NB4 (cell line): ENCODE data around the gene FRMD5.

Experiments used
- DNase-seq: peaks from one replicate; pipeline ENCODE4 v3.0.0; 2010; ENCODE audit warnings: low read depth
- H3K4me3 ChIP-seq: one replicate; pipeline ENCODE4 v1.5.1; 2011; ENCODE audit warnings: mild to moderate bottlenecking, low read depth, low read length, moderate library complexity
- MYC ChIP-seq: IDR thresholded peaks from 2 replicates; pipeline ENCODE4 v1.6.1; 2011; ENCODE audit warnings: low read depth, low read length
- POLR2A ChIP-seq: IDR thresholded peaks from 2 replicates; pipeline ENCODE4 v1.6.1; 2011; ENCODE audit warnings: mild to moderate bottlenecking; ENCODE audit not compliant: insufficient read length; ENCODE audit errors: extremely low read depth
- TF ChIP-seq, protein P1 (sequence below): IDR thresholded peaks from 2 replicates; pipeline ENCODE4 v1.6.1; 2011; ENCODE audit warnings: low read depth, low read length
- TF ChIP-seq, protein P2 (sequence below): IDR thresholded peaks from one replicate; pipeline ENCODE4 v1.5.1; 2012; ENCODE audit warnings: low read depth, low read length

The FRMD5 gene

DNA sequence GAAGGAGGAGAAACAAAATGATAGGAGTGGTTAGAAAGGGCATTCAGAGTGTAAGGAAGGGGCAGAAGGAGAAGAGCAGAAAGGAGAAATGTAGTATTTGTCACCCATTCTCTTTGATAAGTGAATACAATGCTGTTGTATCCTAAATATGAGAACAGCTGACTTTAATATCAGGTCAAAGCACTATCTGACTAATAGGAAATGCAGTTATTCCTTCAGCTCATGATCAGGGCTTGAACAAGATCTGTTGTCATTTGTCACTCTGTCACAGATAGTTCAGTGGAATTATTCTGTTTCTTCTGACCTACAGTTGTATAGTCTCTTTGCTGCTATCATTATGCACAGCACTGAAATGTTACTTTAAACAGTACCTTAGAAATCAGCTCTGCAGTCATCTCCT lies 149.4 kb downstream of the FRMD5 start:
- TF ChIP-seq MYC (no peak), POLR2A (no peak)
- TF ChIP-seq, protein P1, sequence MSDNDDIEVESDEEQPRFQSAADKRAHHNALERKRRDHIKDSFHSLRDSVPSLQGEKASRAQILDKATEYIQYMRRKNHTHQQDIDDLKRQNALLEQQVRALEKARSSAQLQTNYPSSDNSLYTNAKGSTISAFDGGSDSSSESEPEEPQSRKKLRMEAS = no peak
- TF ChIP-seq, protein P2, sequence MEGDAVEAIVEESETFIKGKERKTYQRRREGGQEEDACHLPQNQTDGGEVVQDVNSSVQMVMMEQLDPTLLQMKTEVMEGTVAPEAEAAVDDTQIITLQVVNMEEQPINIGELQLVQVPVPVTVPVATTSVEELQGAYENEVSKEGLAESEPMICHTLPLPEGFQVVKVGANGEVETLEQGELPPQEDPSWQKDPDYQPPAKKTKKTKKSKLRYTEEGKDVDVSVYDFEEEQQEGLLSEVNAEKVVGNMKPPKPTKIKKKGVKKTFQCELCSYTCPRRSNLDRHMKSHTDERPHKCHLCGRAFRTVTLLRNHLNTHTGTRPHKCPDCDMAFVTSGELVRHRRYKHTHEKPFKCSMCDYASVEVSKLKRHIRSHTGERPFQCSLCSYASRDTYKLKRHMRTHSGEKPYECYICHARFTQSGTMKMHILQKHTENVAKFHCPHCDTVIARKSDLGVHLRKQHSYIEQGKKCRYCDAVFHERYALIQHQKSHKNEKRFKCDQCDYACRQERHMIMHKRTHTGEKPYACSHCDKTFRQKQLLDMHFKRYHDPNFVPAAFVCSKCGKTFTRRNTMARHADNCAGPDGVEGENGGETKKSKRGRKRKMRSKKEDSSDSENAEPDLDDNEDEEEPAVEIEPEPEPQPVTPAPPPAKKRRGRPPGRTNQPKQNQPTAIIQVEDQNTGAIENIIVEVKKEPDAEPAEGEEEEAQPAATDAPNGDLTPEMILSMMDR = no peak
- H3K4me3 ChIP-seq = no peak overlapping the region
- no peak for DNase-seq

DNA sequence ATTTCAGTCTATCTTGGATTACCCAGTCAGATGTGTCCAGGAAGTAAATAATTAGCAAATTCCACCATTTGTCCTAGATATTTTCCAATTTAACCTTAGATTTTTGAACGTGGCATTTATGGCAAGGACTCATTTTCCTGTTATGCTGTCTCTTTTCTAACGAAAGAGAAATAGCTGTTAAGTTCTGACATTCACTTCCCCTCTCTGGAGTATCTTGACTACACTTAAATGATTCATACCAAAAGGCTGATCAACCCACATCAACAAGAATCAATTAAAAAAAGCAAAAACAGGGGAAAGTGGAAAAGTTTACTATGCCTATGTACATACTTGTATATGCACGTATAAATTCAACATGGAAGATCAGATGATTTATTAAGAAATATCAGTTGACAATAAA lies 149.9 kb downstream of the FRMD5 start:
- DNase-seq = no peak
- no peak overlapping the region for H3K4me3 ChIP-seq
- TF ChIP-seq, protein P1 = no peak
- TF ChIP-seq MYC = no peak
- TF ChIP-seq, protein P2 = no peak
- TF ChIP-seq POLR2A = no peak

DNA sequence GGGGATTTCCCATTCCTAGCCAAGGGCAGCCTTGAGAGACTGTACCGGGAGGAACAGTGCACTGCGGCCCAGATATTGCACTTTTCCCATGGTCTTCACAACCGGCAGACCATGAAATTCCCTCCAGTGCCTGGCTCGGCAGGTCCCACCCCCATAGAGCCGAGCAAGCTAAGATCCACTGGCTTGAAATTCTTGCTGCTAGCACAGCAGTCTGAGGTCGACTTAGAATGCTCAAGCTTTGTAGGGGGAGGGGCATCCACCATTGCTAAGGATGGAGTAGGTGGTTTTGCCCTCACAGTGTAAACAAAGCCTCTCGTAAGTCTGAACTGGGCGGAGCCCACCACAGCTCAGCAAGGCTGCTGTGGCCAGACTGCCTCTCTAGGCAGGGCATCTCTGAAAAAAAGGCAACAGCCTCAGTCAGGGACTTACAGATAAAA lies 156.3 kb downstream of the FRMD5 start:
- no peak for DNase-seq
- TF ChIP-seq, protein P1 = no peak
- TF ChIP-seq MYC (no peak), POLR2A (no peak)
- TF ChIP-seq, protein P2 = no peak
- H3K4me3 ChIP-seq = no peak overlapping the region

DNA sequence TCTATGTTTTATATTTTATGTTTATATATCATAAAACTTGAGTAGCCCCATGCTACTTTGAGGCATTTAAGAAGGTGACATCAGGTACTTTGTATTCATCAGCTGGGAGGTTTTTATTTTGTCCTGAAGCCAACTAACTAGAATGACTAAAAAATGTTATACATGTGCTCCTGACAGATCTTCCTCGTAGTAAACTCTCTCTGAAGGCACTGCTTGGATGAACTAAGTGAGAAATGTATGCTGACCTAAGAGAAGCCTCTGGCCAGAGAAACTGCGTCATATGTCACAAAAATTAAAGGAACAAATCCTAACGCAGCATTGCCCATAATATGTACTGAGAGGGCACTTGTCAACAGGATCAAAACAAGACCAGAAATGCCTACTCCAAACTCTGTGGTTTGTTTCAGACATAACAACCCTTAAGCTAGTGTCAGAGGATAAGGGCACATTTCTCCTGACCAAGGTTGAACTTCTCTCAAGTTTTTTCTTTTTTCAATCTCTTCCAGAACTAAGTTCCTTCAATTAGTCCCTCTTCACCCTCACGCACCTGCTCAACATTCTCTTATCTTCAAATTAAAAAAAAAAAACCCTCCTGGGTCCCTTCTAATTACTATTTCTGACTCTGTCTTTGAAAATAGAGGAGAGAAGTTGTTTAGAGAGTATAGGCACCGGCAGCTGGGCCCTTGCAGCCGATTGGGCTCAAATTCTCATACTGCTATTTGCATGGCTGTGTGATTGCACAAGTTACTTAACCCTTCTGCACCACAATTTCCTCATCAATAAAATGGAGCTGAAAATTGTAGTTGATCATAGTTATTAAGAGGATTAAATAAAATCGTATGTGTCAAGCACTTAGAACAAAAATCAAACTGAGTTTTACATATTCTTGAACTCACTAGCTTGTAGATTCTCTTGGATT lies 159.0 kb downstream of the FRMD5 start:
- no peak for DNase-seq
- TF ChIP-seq MYC (no peak), POLR2A (no peak)
- TF ChIP-seq, protein P1 = no peak
- TF ChIP-seq, protein P2 = no peak
- H3K4me3 ChIP-seq = no peak overlapping the region

DNA sequence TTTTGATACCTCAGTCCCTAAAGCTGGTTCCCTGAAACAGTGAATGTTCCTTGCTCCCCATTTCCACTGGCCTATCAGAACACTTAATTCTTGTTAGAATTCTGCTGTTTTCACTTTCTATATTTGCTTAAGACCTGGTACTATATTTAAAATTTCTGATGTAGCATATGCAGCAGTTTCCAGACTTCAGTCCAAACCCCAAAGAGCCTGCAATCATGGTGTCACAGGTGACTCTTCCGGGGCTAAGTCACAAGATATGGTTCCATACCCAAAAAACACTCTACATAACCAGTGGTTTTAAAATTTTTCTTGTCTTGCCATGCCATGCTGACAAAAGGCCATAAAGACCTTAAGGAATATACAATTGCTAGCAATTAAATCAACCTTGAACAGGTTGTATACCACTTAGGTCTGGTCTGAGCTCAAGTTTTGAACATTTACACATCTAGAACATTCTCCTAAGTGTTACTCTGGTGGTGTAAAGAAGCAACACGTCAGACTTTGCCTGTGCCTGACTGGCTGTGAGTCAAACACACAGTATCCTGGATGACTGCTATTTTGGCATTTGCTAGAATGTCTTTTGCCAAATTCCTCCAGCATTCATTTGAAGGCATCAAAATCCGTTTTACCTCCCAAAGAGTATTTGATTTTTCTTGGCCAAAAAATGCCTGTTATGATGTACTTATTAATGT lies 160.0 kb downstream of the FRMD5 start:
- no peak for DNase-seq
- no peak overlapping the region for H3K4me3 ChIP-seq
- TF ChIP-seq MYC (no peak), POLR2A (no peak)
- TF ChIP-seq, protein P1 = no peak
- TF ChIP-seq, protein P2 = no peak
